GM12878 (cell line): ENCODE measurements around the gene TULP1. TPM values are rescaled to one million over a fixed set of nuclear protein-coding genes. Genes with fewer than 3 reads are reported as not detected.

Experiments used
- ATAC-seq: fragments of 200-7000 bp; cut with Tn5 transposase; 3 replicates; pipeline ENCODE4 v1.9.1; 2020; ENCODE audit warnings: mild to moderate bottlenecking, moderate library complexity
- BruUV-seq: library from RNA; stranded (reverse); fragments of 400-500 nt; replicated peaks from 2 replicates; lab custom pipeline; 2021; lab: Mats Ljungman, UMichigan
- CTCF ChIA-PET: fragments of 300-600 bp; sonication (Branson Sonifier 250); formaldehyde crosslinking; extraction: SDS; loops from one replicate; lab custom pipeline; 2021; ENCODE audit warnings: inconsistent platforms; lab: Yijun Ruan, JAX
- POLR2A ChIA-PET: fragments of 350-600 bp; formaldehyde crosslinking; extraction: SDS; loops from one replicate; lab custom pipeline; 2021; ENCODE audit warnings: inconsistent platforms; lab: Charles Lee
- RAD21 ChIA-PET: fragments of 300-600 bp; sonication (Branson Sonifier 250); formaldehyde crosslinking; loops from one replicate; lab custom pipeline; 2023; ENCODE audit warnings: antibody characterized with exemption; ENCODE audit not compliant: unreplicated experiment; lab: Charles Lee
- SMC1A ChIA-PET: fragments of 300-600 bp; sonication (Branson Sonifier 250); formaldehyde crosslinking; loops from one replicate; lab custom pipeline; 2023; ENCODE audit not compliant: unreplicated experiment, uncharacterized antibody; lab: Charles Lee
- DNase-seq: peaks from one replicate; pipeline ENCODE4 v3.0.0-alpha.2; 2011; ENCODE audit warnings: low read depth, low spot score
- FAIRE-seq: peaks from 3 replicates; lab custom pipeline; 2011; peaks lifted over from hg19 to GRCh38; lab: Jason Lieb, UNC
- H2AFZ ChIP-seq: 2 replicates; pipeline ENCODE4 v1.6.0; 2011; ENCODE audit warnings: low read depth, low read length, control low read depth; ENCODE audit not compliant: control insufficient read depth
- H3K27ac ChIP-seq: 2 replicates; pipeline ENCODE4 v1.5.1; 2011; ENCODE audit warnings: control low read depth; ENCODE audit not compliant: control insufficient read depth, insufficient read depth
- H3K27me3 ChIP-seq, 2 experiments: replicated peaks in 1 of 2; 2 replicates each; pipeline versions ENCODE4 v1.6.0 to v1.6.1; 2011; ENCODE audit warnings: low read length in 1 of 2; ENCODE audit not compliant: control insufficient read depth in 2 of 2, insufficient read depth in 2 of 2
- H3K36me3 ChIP-seq, 2 experiments: 2 replicates each; pipeline ENCODE4 v1.5.1; 2011; ENCODE audit warnings: low read length in 1 of 2; ENCODE audit not compliant: control insufficient read depth in 2 of 2, insufficient read depth in 2 of 2
- H3K4me1 ChIP-seq: 2 replicates; pipeline ENCODE4 v1.6.1; 2011; ENCODE audit warnings: mild to moderate bottlenecking, low read length, moderate library complexity, mixed read lengths; ENCODE audit not compliant: control insufficient read depth, insufficient read depth
- H3K4me2 ChIP-seq: 2 replicates; pipeline ENCODE4 v1.6.0; 2011; ENCODE audit warnings: control low read depth; ENCODE audit not compliant: control insufficient read depth, insufficient read depth
- H3K4me3 ChIP-seq: fragments of 200-600 bp; sonication (generic); 2 replicates; pipeline ENCODE4 v1.5.1; 2016
- H3K79me2 ChIP-seq: 2 replicates; pipeline ENCODE4 v1.6.0; 2011; ENCODE audit warnings: low read length; ENCODE audit not compliant: control insufficient read depth, insufficient read depth
- H3K9ac ChIP-seq: 2 replicates; pipeline ENCODE4 v1.8.0; 2011; ENCODE audit warnings: low read length, control low read depth, mixed read lengths; ENCODE audit not compliant: control insufficient read depth, insufficient read depth
- H3K9me3 ChIP-seq: replicated peaks from 3 replicates; pipeline ENCODE4 v1.5.1; 2011; ENCODE audit warnings: mild to moderate bottlenecking, low read length; ENCODE audit not compliant: control insufficient read depth, insufficient read depth
- H4K20me1 ChIP-seq: 2 replicates; pipeline ENCODE4 v1.6.0; 2011; ENCODE audit not compliant: control insufficient read depth, insufficient read depth
- BMI1 ChIP-seq: fragments of 450-650 bp; IDR thresholded peaks from 2 replicates; pipeline ENCODE4 v1.6.1; 2016; ENCODE audit warnings: mild to moderate bottlenecking, moderate library complexity, borderline replicate concordance
- FOS ChIP-seq: IDR thresholded peaks from 3 replicates; pipeline ENCODE4 v1.6.1; 2011; ENCODE audit warnings: borderline replicate concordance; ENCODE audit not compliant: insufficient read length; ENCODE audit errors: extremely low read depth
- GATAD2B ChIP-seq: fragments of 450-650 bp; conservative IDR thresholded peaks from 2 replicates; pipeline ENCODE4 v1.6.1; 2017; ENCODE audit warnings: low read depth, mild to moderate bottlenecking, moderate library complexity
- IKZF1 ChIP-seq: fragments of 450-650 bp; conservative IDR thresholded peaks from 2 replicates; pipeline ENCODE4 v1.6.1; 2017; ENCODE audit warnings: antibody characterized with exemption, mild to moderate bottlenecking
- JUNB ChIP-seq: IDR thresholded peaks from 2 replicates; pipeline ENCODE4 v1.6.1; 2016; ENCODE audit warnings: antibody characterized with exemption, mild to moderate bottlenecking
- KAT2A ChIP-seq: conservative IDR thresholded peaks from 2 replicates; pipeline ENCODE4 v1.6.1; 2011; ENCODE audit warnings: low read depth, low read length; ENCODE audit not compliant: control insufficient read depth
- MTA3 ChIP-seq: IDR thresholded peaks from 2 replicates; pipeline ENCODE4 v1.6.1; 2012; ENCODE audit warnings: low read length, inconsistent platforms, borderline replicate concordance
- PKNOX1 ChIP-seq: fragments of 450-650 bp; IDR thresholded peaks from 2 replicates; pipeline ENCODE4 v1.6.1; 2016; ENCODE audit warnings: mild to moderate bottlenecking
- PML ChIP-seq: IDR thresholded peaks from 2 replicates; pipeline ENCODE4 v1.6.1; 2012; ENCODE audit warnings: low read length, inconsistent platforms
- RB1 ChIP-seq: fragments of 450-650 bp; formaldehyde crosslinking; IDR thresholded peaks from 2 replicates; pipeline ENCODE4 v1.6.1; 2017; ENCODE audit warnings: mild to moderate bottlenecking, borderline replicate concordance
- SPI1 ChIP-seq: IDR thresholded peaks from 2 replicates; pipeline ENCODE4 v1.6.1; 2011; ENCODE audit warnings: low read depth, mild to moderate bottlenecking, low read length, moderate library complexity, borderline replicate concordance; ENCODE audit not compliant: insufficient read depth
- WRNIP1 ChIP-seq: IDR thresholded peaks from 2 replicates; pipeline ENCODE4 v1.6.1; 2011; ENCODE audit warnings: low read depth, low read length, improper control_type of control experiment, borderline replicate concordance
- ZBED1 ChIP-seq: IDR thresholded peaks from 2 replicates; pipeline ENCODE4 v1.6.1; 2016; ENCODE audit warnings: borderline replicate concordance
- ZNF622 ChIP-seq: fragments of 450-650 bp; IDR thresholded peaks from 2 replicates; pipeline ENCODE4 v1.6.1; 2017; ENCODE audit warnings: mild to moderate bottlenecking, inconsistent platforms
- ZSCAN29 ChIP-seq: fragments of 450-650 bp; IDR thresholded peaks from 2 replicates; pipeline ENCODE4 v1.6.1; 2017; ENCODE audit warnings: mild to moderate bottlenecking, moderate library complexity
- WGBS: methylation state at CpG from one replicate; pipeline ENCODE4 v1.1.6; 2016; ENCODE audit warnings: low lambda C conversion rate; ENCODE audit not compliant: insufficient replicate concordance, insufficient coverage; ENCODE audit errors: missing lambda C conversion rate; 5-methylcytosine and 5-hydroxymethylcytosine counted together
- in situ Hi-C: fragments of 300-500 bp; cut with MboI; formaldehyde crosslinking; loops from 9 replicates; pipeline ENCODE4 v1.14.3; 2018; ENCODE audit warnings: mixed read lengths
- intact Hi-C: fragments of 100-400 bp; cut with micrococcal nuclease; formaldehyde crosslinking; loops from one replicate; pipeline ENCODE4 v1.14.2; 2022; ENCODE audit not compliant: unreplicated experiment
- polyA plus RNA-seq, 11 experiments: library from polyadenylated mRNA; depleted of rRNA in 4 of 11; unstranded in 6 of 11; stranded (reverse) in 5 of 11; fragments of >200 nt; fragmentation: Nextera tagmentation in 4 of 11; fragmentation: Illumina TruSeq in 1 of 11; extraction: Ambion mirVana in 4 of 11; extraction: Trizol in 1 of 11; gene quantifications; 1 replicate in 1 of 11; 2 replicates in 10 of 11; pipeline versions ENCODE4 v1.2.1 to v1.2.3, GENCODE V29; 2011 to 2016; ENCODE audit warnings: inconsistent platforms in 2 of 11, missing spikeins in 2 of 11, low read depth in 1 of 11
- total RNA-seq, 4 experiments: library from RNA; depleted of rRNA in 3 of 4; stranded (reverse); fragments of >200 nt in 3 of 4; fragmentation: Illumina TruSeq in 1 of 4; extraction: Trizol in 1 of 4; gene quantifications; 2 replicates each; pipeline versions ENCODE4 v1.2.1 to v1.2.3, GENCODE V29; 2013 to 2021

Gene TULP1
- total and polyA plus RNA-seq, 10 of the 15 experiments (the other 5 are each of a cell fraction or from before 2014, with no cell fraction given), result not detected

- no peak overlapping the region for H3K4me2 ChIP-seq
- ChIA-PET POLR2A (no interaction called here), RAD21 (no interaction called here), CTCF (interaction anchor here (0.7 to 1.1 kb wide), 3 partner anchors 189 to 1548 kb away, joined by 3 read pairs; no protein-coding TSS in a partner anchor), SMC1A (no interaction called here)
- FAIRE-seq, result no peak
- intact Hi-C loops, result no loop called here
- H2AFZ ChIP-seq, result no peak overlapping the region
- no peaks in the 10 kb centered on the region for H3K36me3 ChIP-seq
- in situ Hi-C loops, result no loop called here
- ATAC-seq, result peak; percentile 21; the same call in 2 of the 3 replicates
- no peak overlapping the region for H3K4me3 ChIP-seq
- H3K9ac ChIP-seq, result no peak overlapping the region
- 12% methylated on average over 9 of the region's 9 CpGs for WGBS
- H3K27ac ChIP-seq, result no peak overlapping the region
- no peak for TF ChIP-seq RB1
- TF ChIP-seq GATAD2B, result no peak
- no peak for TF ChIP-seq MTA3
- no peak for TF ChIP-seq WRNIP1
- peak; percentile 27; the same call in 1 of the 2 replicates for TF ChIP-seq IKZF1
- no peak for TF ChIP-seq PML
- no peak for TF ChIP-seq ZNF622
- TF ChIP-seq SPI1, result peak; percentile 55
- no peak for TF ChIP-seq ZBED1
- no peak for TF ChIP-seq JUNB
- TF ChIP-seq ZSCAN29, result no peak
- TF ChIP-seq FOS, result no peak
- TF ChIP-seq PKNOX1, result no peak
- TF ChIP-seq KAT2A, result no peak
- TF ChIP-seq BMI1, result no peak
- no peaks in the 10 kb centered on the region; a peak in 2 of 4 replicates for H3K27me3 ChIP-seq
- H3K9me3 ChIP-seq, result no peaks in the 10 kb centered on the region
- no peaks in the 10 kb centered on the region for H3K79me2 ChIP-seq
- no TSS peak for BruUV-seq
- no peaks in the 10 kb centered on the region for H4K20me1 ChIP-seq
- no peaks in the 10 kb centered on the region for H3K4me1 ChIP-seq
- no peak for DNase-seq
Measured at GRCh38 chr6:35487658-35488516, 24.8 kb downstream of the TULP1 start.
